Neural crest cell (in vitro differentiated cells): ENCODE results near the gene ARHGAP26. TPM values are rescaled to one million over a fixed set of nuclear protein-coding genes. Genes with fewer than 3 reads are reported as not detected.

Experiments used
- DNase-seq: peaks from one replicate; pipeline ENCODE4 v3.0.0; 2021; ENCODE audit warnings: low read depth, mixed read lengths, low spot score
- H3K27ac Mint-ChIP-seq: one replicate; pipeline ENCODE4 v1.8.0; 2021; ENCODE audit warnings: mild to moderate bottlenecking, mixed read lengths; ENCODE audit not compliant: unreplicated experiment
- H3K27me3 Mint-ChIP-seq: 2 replicates; pipeline ENCODE4 v1.8.0; 2021; ENCODE audit warnings: low read depth, mild to moderate bottlenecking, mixed read lengths
- H3K36me3 Mint-ChIP-seq: 2 replicates; pipeline ENCODE4 v1.8.0; 2021; ENCODE audit warnings: low read depth, mild to moderate bottlenecking, mixed read lengths
- H3K4me1 Mint-ChIP-seq: 2 replicates; pipeline ENCODE4 v1.8.0; 2021; ENCODE audit warnings: mixed read lengths
- H3K4me3 Mint-ChIP-seq: one replicate; pipeline ENCODE4 v1.8.0; 2021; ENCODE audit warnings: mild to moderate bottlenecking, mixed read lengths
- H3K9me3 Mint-ChIP-seq: 2 replicates; pipeline ENCODE4 v1.8.0; 2021; ENCODE audit warnings: mixed read lengths
- CTCF ChIP-seq: fragments of 200-600 bp; sonication (generic); conservative IDR thresholded peaks from 2 replicates; pipeline ENCODE4 v1.5.0; 2021; ENCODE audit warnings: antibody characterized with exemption, mild to moderate bottlenecking
- total RNA-seq: library from RNA; stranded (reverse); gene quantifications from 2 replicates; pipeline ENCODE4 v1.2.1, GENCODE V29; 2021

ARHGAP26 gene
- total RNA-seq, 1 donor from 2014 or later, result 5.5 TPM

GRCh38 chr5:142816531-142817430 lies 46.6 kb downstream of the ARHGAP26 start:
- no peak for TF ChIP-seq CTCF
- Mint-ChIP-seq H3K36me3 (no peaks in the 10 kb centered on the region), H3K27me3 (no peaks in the 10 kb centered on the region), H3K9me3 (peaks cover 2% of the 10 kb centered on the region), H3K27ac (no peak overlapping the region), H3K4me1 (peaks cover 5% of the 10 kb centered on the region), H3K4me3 (no peak overlapping the region)
- DNase-seq, result no peak

- TF ChIP-seq CTCF, result no peak
- Mint-ChIP-seq H3K27ac (no peak overlapping the region), H3K27me3 (no peaks in the 10 kb centered on the region), H3K4me3 (no peak overlapping the region), H3K36me3 (no peaks in the 10 kb centered on the region), H3K9me3 (peaks cover 2% of the 10 kb centered on the region), H3K4me1 (peaks cover 5% of the 10 kb centered on the region)
- no peak for DNase-seq
Observed at GRCh38 chr5:142817949-142818431, 47.8 kb downstream of the ARHGAP26 start.

- H3K36me3 Mint-ChIP-seq, result no peaks in the 10 kb centered on the region
- no peak overlapping the region for H3K27ac Mint-ChIP-seq
- H3K4me1 Mint-ChIP-seq, result peaks cover 5% of the 10 kb centered on the region
- DNase-seq, result no peak
- no peaks in the 10 kb centered on the region for H3K27me3 Mint-ChIP-seq
- H3K9me3 Mint-ChIP-seq, result no peaks in the 10 kb centered on the region
- no peak for TF ChIP-seq CTCF
- no peak overlapping the region for H3K4me3 Mint-ChIP-seq
Observed at GRCh38 chr5:142819292-142819691, 49.1 kb downstream of the ARHGAP26 start.

- Mint-ChIP-seq H3K27me3 (no peaks in the 10 kb centered on the region), H3K4me3 (no peak overlapping the region), H3K9me3 (no peaks in the 10 kb centered on the region), H3K36me3 (no peaks in the 10 kb centered on the region), H3K27ac (peak overlapping the region; percentile 40), H3K4me1 (peaks cover 5% of the 10 kb centered on the region)
- no peak for TF ChIP-seq CTCF
- no peak for DNase-seq
Observed at GRCh38 chr5:142819825-142820224, 49.6 kb downstream of the ARHGAP26 start.

- H3K36me3 Mint-ChIP-seq, result no peaks in the 10 kb centered on the region
- peaks cover 5% of the 10 kb centered on the region for H3K4me1 Mint-ChIP-seq
- DNase-seq, result no peak
- H3K27me3 Mint-ChIP-seq, result no peaks in the 10 kb centered on the region
- no peak for TF ChIP-seq CTCF
- H3K27ac Mint-ChIP-seq, result no peak overlapping the region
- H3K4me3 Mint-ChIP-seq, result no peak overlapping the region
- no peaks in the 10 kb centered on the region for H3K9me3 Mint-ChIP-seq
Observed at GRCh38 chr5:142820447-142820846, 50.3 kb downstream of the ARHGAP26 start.
